Measurements from ENCODE around the gene PRR19. TPM values are rescaled to one million over a fixed set of nuclear protein-coding genes. Genes with fewer than 3 reads are reported as not detected.

The PRR19 gene
- total and polyA plus RNA-seq, 10 of the 15 experiments (the other 5 are each of a cell fraction or from before 2014, with no cell fraction given): 0.09 to 1.7 (median 0.73) TPM; not detected in 1

DNA sequence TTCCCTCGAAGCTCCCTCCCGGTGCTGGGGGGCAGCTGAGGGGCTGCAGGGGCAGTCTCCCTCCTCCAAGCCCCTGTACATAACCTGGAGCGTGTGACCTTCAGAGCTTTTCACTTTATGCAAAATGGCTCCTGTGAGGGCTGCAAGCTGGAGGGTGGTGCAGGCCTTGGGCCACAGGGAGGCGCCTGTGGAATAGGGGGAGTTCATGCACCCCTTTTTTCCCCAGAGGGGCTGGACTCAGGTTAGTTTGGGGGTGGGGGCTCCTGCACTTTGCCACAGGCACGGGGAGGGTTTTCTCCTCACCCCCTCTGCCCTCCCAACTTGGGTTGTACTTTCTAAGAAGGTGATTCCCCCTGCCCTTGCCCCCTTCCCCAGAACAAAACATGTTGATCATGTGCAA is 6.6 kb upstream of the PRR19 start (continued):
- no peak for TF ChIP-seq CUX1 (IDR thresholded peaks at IDR 0.05; ENCODE audit: insufficient replicate concordance, low read depth, low read length)
- no peak for TF ChIP-seq CEBPB (IDR thresholded peaks at IDR 0.05; ENCODE audit: borderline replicate concordance in 1 of 2, low read depth in 2 of 2, low read length in 2 of 2)

DNA sequence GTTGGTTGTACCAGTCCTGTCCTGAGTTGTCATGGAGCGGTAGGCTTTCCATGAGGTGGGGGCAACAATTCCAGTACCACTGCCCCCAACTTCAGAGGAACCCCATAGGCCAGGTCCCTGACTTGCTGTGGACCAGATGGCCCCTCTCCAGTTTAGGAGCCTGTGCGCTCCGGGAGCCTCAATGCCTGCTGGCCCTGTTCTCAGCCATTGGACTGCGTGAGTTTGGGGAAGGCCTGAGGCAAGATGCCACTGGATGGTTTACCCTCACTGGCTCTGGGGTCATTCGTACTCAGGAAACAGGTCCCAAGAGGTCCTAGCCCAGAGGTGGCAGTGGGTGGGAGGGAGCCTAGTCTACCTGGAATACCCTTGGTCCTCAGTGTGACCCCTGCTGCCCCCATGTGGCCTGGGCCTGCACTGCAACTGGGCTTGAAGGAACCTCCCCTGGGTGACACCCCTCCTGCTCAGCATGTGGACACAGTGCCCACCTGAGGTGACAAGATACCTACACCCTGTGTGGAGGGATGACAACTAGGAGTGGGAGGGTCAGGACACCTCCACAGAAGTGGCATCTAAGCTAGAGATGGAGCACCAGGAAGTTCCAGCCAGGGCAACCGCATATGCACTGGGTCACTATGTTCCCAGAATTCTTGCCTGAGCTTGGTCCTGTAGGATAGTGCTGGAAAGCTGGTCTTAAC is 6.0 kb upstream of the PRR19 start:
- no peak overlapping the region for H3K27ac ChIP-seq (ENCODE audit: control insufficient read depth, insufficient read depth)
- ChIA-PET SMC1A (ENCODE audit: uncharacterized antibody, unreplicated experiment) (interaction anchor here (0.7 to 1.3 kb wide), 8 partner anchors 14 to 172 kb away, joined by 3 to 6 read pairs (median 4); no protein-coding TSS in a partner anchor), RAD21 (ENCODE audit: unreplicated experiment) (interaction anchor here (0.7 to 1.1 kb wide), 4 partner anchors 49 to 163 kb away, joined by 3 read pairs; partner anchors contain the start of gene POU2F2), CTCF (interaction anchor here (0.6 to 3.2 kb wide), 22 partner anchors 10 to 220 kb away, joined by 3 to 25 read pairs (median 4); partner anchors contain the start of genes POU2F2 and ZNF574), POLR2A (interaction anchor here (1.0 to 1.4 kb wide), 3 partner anchors 9 to 167 kb away, joined by 3 to 4 read pairs (median 3); no protein-coding TSS in a partner anchor)
- H3K4me3 ChIP-seq: no peak overlapping the region
- no peaks in the 10 kb centered on the region for H3K9me3 ChIP-seq (replicated peaks; ENCODE audit: control insufficient read depth, insufficient read depth, low read length)
- ATAC-seq (peak; percentile 96), FAIRE-seq (peak; percentile 98), DNase-seq (ENCODE audit: low read depth, low spot score) (peak; percentile 41)
- no peaks in the 10 kb centered on the region for H3K27me3 ChIP-seq (replicated peaks in 1 of 2; ENCODE audit: control insufficient read depth in 2 of 2, insufficient read depth in 2 of 2, low read length in 1 of 2)
- H2AFZ ChIP-seq (ENCODE audit: control insufficient read depth, low read depth, low read length): no peak overlapping the region
- no peaks in the 10 kb centered on the region for H4K20me1 ChIP-seq (ENCODE audit: control insufficient read depth, insufficient read depth)
- H3K4me1 ChIP-seq (ENCODE audit: control insufficient read depth, insufficient read depth, low read length): no peaks in the 10 kb centered on the region; the same call in 1 of the 2 replicates
- no peak overlapping the region; the same call in 1 of the 2 replicates for H3K4me2 ChIP-seq (ENCODE audit: control insufficient read depth, insufficient read depth)
- BruUV-seq (replicated peaks): no TSS peak
- H3K9ac ChIP-seq (ENCODE audit: control insufficient read depth, insufficient read depth, low read length): no peak overlapping the region
- in situ Hi-C loops (cut with MboI) (no loop called here), intact Hi-C loops (cut with micrococcal nuclease; ENCODE audit: unreplicated experiment) (loop anchor here (5.0 kb wide), 1 partner anchor 164 kb away; the partner anchor contains the start of gene POU2F2)
- 71% methylated on average over 6 of the region's 6 CpGs for WGBS (ENCODE audit: insufficient coverage, insufficient replicate concordance, low lambda C conversion rate, missing lambda C conversion rate)
- peaks cover 10% of the 10 kb centered on the region in 2 experiments; a peak in 3 of 4 replicates for H3K36me3 ChIP-seq (ENCODE audit: control insufficient read depth in 2 of 2, insufficient read depth in 2 of 2, low read length in 1 of 2)
- no peaks in the 10 kb centered on the region for H3K79me2 ChIP-seq (ENCODE audit: control insufficient read depth, insufficient read depth, low read length)
- TF ChIP-seq IKZF1 (conservative IDR thresholded peaks at IDR 0.05): no peak
- peak; percentile 56; the same call in 1 of the 2 replicates for TF ChIP-seq YY1 (IDR thresholded peaks at IDR 0.05; ENCODE audit: low read depth, low read length)
- peak; percentile 97 to 99 (median 99) for TF ChIP-seq CTCF (IDR thresholded peaks at IDR 0.05 in 2 of 3, conservative IDR thresholded peaks at IDR 0.05 in 1 of 3; ENCODE audit: control insufficient read depth in 2 of 3, extremely low read depth in 1 of 3, insufficient read depth in 1 of 3, low read depth in 3 of 3, low read length in 3 of 3)
- peak; percentile 78 for TF ChIP-seq SMARCA5 (IDR thresholded peaks at IDR 0.05)
- TF ChIP-seq HDGF (IDR thresholded peaks at IDR 0.05): peak; percentile 86
- TF ChIP-seq SMC3 (IDR thresholded peaks at IDR 0.05; ENCODE audit: borderline replicate concordance, low read length): peak; percentile 82
- TF ChIP-seq, protein P1, sequence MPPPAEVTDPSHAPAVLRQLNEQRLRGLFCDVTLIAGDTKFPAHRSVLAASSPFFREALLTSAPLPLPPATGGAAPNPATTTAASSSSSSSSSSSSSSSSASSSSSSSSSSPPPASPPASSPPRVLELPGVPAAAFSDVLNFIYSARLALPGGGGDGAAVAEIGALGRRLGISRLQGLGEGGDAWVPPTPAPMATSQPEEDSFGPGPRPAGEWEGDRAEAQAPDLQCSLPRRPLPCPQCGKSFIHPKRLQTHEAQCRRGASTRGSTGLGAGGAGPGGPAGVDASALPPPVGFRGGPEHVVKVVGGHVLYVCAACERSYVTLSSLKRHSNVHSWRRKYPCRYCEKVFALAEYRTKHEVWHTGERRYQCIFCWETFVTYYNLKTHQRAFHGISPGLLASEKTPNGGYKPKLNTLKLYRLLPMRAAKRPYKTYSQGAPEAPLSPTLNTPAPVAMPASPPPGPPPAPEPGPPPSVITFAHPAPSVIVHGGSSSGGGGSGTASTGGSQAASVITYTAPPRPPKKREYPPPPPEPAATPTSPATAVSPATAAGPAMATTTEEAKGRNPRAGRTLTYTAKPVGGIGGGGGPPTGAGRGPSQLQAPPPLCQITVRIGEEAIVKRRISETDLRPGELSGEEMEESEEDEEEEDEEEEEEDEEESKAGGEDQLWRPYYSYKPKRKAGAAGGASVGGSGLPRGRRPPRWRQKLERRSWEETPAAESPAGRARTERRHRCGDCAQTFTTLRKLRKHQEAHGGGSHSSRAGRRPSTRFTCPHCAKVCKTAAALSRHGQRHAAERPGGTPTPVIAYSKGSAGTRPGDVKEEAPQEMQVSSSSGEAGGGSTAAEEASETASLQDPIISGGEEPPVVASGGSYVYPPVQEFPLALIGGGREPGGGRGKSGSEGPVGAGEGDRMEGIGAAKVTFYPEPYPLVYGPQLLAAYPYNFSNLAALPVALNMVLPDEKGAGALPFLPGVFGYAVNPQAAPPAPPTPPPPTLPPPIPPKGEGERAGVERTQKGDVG (CRISPR knock-in tag; IDR thresholded peaks at IDR 0.05): no peak
- peak; percentile 71 for TF ChIP-seq POLR2A (IDR thresholded peaks at IDR 0.05; ENCODE audit: low read depth, low read length)

Measured in GM12878 (cell line).